Neural progenitor cell (in vitro differentiated cells): Measurements from ENCODE around the gene MCCD1. TPM values are rescaled to one million over a fixed set of nuclear protein-coding genes. Genes with fewer than 3 reads are reported as not detected.

Experiments
- DNase-seq: peaks from one replicate; pipeline ENCODE4 v3.0.0-alpha.2; 2016; ENCODE audit warnings: low spot score
- H2AFZ ChIP-seq: fragments of 200-600 bp; sonication (generic); replicated peaks from 2 replicates; pipeline ENCODE4 v1.6.1; 2016; ENCODE audit warnings: antibody characterized with exemption
- H3F3A ChIP-seq: fragments of 200-600 bp; sonication (generic); 2 replicates; pipeline ENCODE4 v1.6.1; 2016; ENCODE audit warnings: antibody characterized with exemption, low read depth
- H3K27ac ChIP-seq: fragments of 200-600 bp; sonication (generic); 2 replicates; pipeline ENCODE4 v1.5.1; 2016; ENCODE audit warnings: mild to moderate bottlenecking
- H3K27me3 ChIP-seq: fragments of 200-600 bp; sonication (generic); 2 replicates; pipeline ENCODE4 v1.6.1; 2016; ENCODE audit warnings: mild to moderate bottlenecking, moderate library complexity
- H3K36me3 ChIP-seq: fragments of 200-600 bp; sonication (generic); 2 replicates; pipeline ENCODE4 v1.5.1; 2016
- H3K4me1 ChIP-seq: fragments of 200-600 bp; sonication (generic); 2 replicates; pipeline ENCODE4 v1.6.1; 2016; ENCODE audit warnings: mixed run types
- H3K4me2 ChIP-seq: fragments of 200-600 bp; sonication (generic); 2 replicates; pipeline ENCODE4 v1.6.1; 2016
- H3K4me3 ChIP-seq: fragments of 200-600 bp; sonication (generic); 2 replicates; pipeline ENCODE4 v1.5.1; 2016
- H3K79me2 ChIP-seq: fragments of 200-600 bp; sonication (generic); 2 replicates; pipeline ENCODE4 v1.6.1; 2016; ENCODE audit warnings: low read depth
- H3K9ac ChIP-seq: fragments of 200-600 bp; sonication (generic); 2 replicates; pipeline ENCODE4 v1.6.1; 2016
- H3K9me3 ChIP-seq: fragments of 200-600 bp; sonication (generic); 2 replicates; pipeline ENCODE4 v1.5.1; 2016; ENCODE audit warnings: low read depth
- H4K20me1 ChIP-seq: fragments of 200-600 bp; sonication (generic); 2 replicates; pipeline ENCODE4 v1.6.1; 2016; ENCODE audit warnings: low read depth
- H3K27ac Mint-ChIP-seq: 3 replicates; pipeline ENCODE4 v1.8.0; 2021; ENCODE audit warnings: mixed read lengths
- H3K27me3 Mint-ChIP-seq: 2 replicates; pipeline ENCODE4 v1.8.0; 2022; ENCODE audit warnings: low read depth, mild to moderate bottlenecking, inconsistent platforms, moderate library complexity, mixed read lengths; ENCODE audit not compliant: insufficient read depth
- H3K36me3 Mint-ChIP-seq: 3 replicates; pipeline ENCODE4 v1.8.0; 2021; ENCODE audit warnings: mixed read lengths
- H3K4me1 Mint-ChIP-seq: 3 replicates; pipeline ENCODE4 v1.8.0; 2021; ENCODE audit warnings: mixed read lengths
- H3K4me3 Mint-ChIP-seq: 3 replicates; pipeline ENCODE4 v1.8.0; 2021; ENCODE audit warnings: mild to moderate bottlenecking, moderate library complexity, mixed read lengths
- H3K9me3 Mint-ChIP-seq: 3 replicates; pipeline ENCODE4 v1.8.0; 2020; ENCODE audit warnings: mixed read lengths
- CTCF ChIP-seq: fragments of 200-600 bp; sonication (generic); IDR thresholded peaks from 2 replicates; pipeline ENCODE4 v1.5.1; 2017; ENCODE audit warnings: antibody characterized with exemption, mild to moderate bottlenecking
- EZH2 ChIP-seq: fragments of 200-600 bp; sonication (generic); IDR thresholded peaks from 2 replicates; pipeline ENCODE4 v1.6.1; 2017; ENCODE audit warnings: antibody characterized with exemption, mild to moderate bottlenecking, moderate library complexity
- EZH2phosphoT487 ChIP-seq: fragments of 200-600 bp; sonication (generic); IDR thresholded peaks from 2 replicates; pipeline ENCODE4 v1.6.1; 2017; ENCODE audit warnings: antibody characterized with exemption
- total RNA-seq: library from RNA; depleted of rRNA; stranded (reverse); fragments of >200 nt; gene quantifications from 2 replicates; pipeline ENCODE4 v1.2.3, GENCODE V29; 2015; ENCODE audit warnings: low replicate concordance

MCCD1 gene
- total RNA-seq, 1 donor from 2014 or later: not detected

DNA sequence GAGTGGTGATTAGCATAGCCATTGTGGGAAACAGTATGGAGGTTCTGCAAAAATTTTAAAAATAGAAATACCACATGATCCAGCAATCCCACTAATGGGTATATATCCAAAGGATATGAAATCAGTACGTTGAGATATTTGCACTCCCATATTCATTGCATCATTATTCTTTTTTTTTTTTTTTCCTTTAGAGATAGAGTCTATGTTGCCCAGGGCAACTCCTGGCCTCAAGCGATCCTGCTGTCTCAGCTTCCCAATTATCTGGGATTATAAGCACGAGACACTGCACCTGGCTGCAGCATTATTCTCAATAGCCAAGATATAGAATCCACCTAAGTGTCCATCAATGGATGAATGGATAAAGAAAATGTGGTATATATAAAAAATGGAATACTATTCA is 6.9 kb upstream of the MCCD1 start:
- H3K9me3 Mint-ChIP-seq: no peaks in the 10 kb centered on the region
- Histone ChIP-seq H3K4me2 (no peak overlapping the region), H3F3A (no peaks in the 10 kb centered on the region), H3K9me3 (no peaks in the 10 kb centered on the region), H3K4me1 (no peaks in the 10 kb centered on the region), H3K27ac (no peak overlapping the region), H3K9ac (no peak overlapping the region), H3K36me3 (no peaks in the 10 kb centered on the region), H3K79me2 (no peaks in the 10 kb centered on the region), H3K27me3 (peaks cover 3% of the 10 kb centered on the region), H2AFZ (no peak overlapping the region), H3K4me3 (no peak overlapping the region), H4K20me1 (no peaks in the 10 kb centered on the region)
- no peak overlapping the region for H3K27ac Mint-ChIP-seq
- peaks cover 2% of the 10 kb centered on the region for H3K4me1 Mint-ChIP-seq
- peaks cover 8% of the 10 kb centered on the region for H3K27me3 Mint-ChIP-seq
- no peak for DNase-seq
- no peak overlapping the region for H3K4me3 Mint-ChIP-seq
- no peaks in the 10 kb centered on the region for H3K36me3 Mint-ChIP-seq
- TF ChIP-seq EZH2phosphoT487 (no peak), CTCF (no peak), EZH2 (no peak)

DNA sequence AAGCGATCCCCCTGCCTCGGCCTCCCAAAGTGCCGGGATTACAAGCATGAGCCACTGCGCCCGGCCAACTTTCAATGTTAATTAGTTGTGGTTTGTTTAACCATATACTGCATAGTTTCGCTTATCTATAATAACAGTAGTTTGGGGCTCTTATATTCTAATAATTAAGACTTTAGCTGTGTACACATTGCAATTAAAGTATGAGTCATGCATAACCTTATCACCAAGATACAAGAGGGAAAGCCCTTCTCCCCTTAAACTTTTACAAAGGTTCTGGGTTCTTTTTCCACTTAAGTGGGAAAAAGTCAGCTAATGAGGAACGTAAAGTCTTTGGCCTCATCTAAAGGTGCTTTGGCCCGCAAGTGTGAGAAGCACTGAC is 3.2 kb upstream of the MCCD1 start:
- no peak overlapping the region for H3K9ac ChIP-seq
- DNase-seq: no peak

DNA sequence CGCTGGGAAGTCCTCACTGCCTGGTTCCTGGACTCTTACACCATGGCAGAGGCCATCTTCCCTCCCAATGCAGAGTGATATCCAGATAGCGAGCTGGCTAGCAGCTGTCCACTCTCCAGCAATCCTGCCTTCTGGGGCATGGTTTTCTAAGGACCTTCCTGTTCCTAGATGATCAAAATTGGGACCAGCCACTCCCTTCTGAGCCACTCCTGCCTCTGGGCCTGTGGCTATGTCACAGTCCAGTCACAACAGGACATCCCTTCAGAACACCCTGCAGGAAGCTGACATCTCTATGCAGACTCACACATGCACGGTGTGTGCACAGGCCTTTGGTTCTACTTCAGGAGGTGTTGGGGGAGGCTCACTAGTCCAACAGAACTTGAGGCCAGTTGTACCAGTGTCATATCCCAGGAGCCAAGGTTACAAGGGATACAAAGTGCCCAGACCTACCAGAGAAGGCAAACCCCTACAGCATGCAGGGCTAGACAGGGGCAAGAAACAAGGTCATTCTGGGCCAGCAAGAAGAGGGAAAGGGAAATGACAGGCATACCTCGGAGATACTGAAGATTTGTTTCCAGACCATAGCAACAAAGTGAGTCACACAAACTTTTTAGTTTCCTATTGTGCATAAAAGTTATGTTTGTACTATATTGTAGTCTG is 2.7 kb upstream of the MCCD1 start:
- no peak overlapping the region for H2AFZ ChIP-seq
- H3K27me3 Mint-ChIP-seq: peaks cover 6% of the 10 kb centered on the region
- no peak overlapping the region for H3K4me3 Mint-ChIP-seq
- peaks cover 6% of the 10 kb centered on the region for H3K4me1 Mint-ChIP-seq
- H3K4me3 ChIP-seq: no peak overlapping the region
- H3F3A ChIP-seq: peaks cover 28% of the 10 kb centered on the region
- no peaks in the 10 kb centered on the region for H3K4me1 ChIP-seq
- H3K27me3 ChIP-seq: no peaks in the 10 kb centered on the region
- H3K9me3 ChIP-seq: no peaks in the 10 kb centered on the region
- no peaks in the 10 kb centered on the region for H3K36me3 ChIP-seq
- H3K27ac Mint-ChIP-seq: peak overlapping the region; percentile 14
- TF ChIP-seq EZH2 (no peak), CTCF (no peak), EZH2phosphoT487 (no peak)
- no peak overlapping the region for H3K4me2 ChIP-seq
- peaks cover 30% of the 10 kb centered on the region for H4K20me1 ChIP-seq
- no peaks in the 10 kb centered on the region for H3K79me2 ChIP-seq
- peaks cover 15% of the 10 kb centered on the region for H3K36me3 Mint-ChIP-seq
- H3K9ac ChIP-seq: no peak overlapping the region
- H3K9me3 Mint-ChIP-seq: no peaks in the 10 kb centered on the region
- no peak for DNase-seq
- no peak overlapping the region for H3K27ac ChIP-seq

More for the DNA sequence above, 3.2 kb upstream of the MCCD1 start:
- peaks cover 10% of the 10 kb centered on the region for H3K36me3 Mint-ChIP-seq
- H3K9me3 Mint-ChIP-seq: no peaks in the 10 kb centered on the region
- peaks cover 23% of the 10 kb centered on the region for H3F3A ChIP-seq
- no peaks in the 10 kb centered on the region for H3K4me1 ChIP-seq
- H3K9me3 ChIP-seq: no peaks in the 10 kb centered on the region
- H4K20me1 ChIP-seq: peaks cover 24% of the 10 kb centered on the region
- H3K27me3 ChIP-seq: no peaks in the 10 kb centered on the region
- H3K4me2 ChIP-seq: no peak overlapping the region
- no peaks in the 10 kb centered on the region for H3K36me3 ChIP-seq
- no peak overlapping the region for H3K4me3 ChIP-seq
- H3K27me3 Mint-ChIP-seq: peaks cover 6% of the 10 kb centered on the region
- H3K4me1 Mint-ChIP-seq: peaks cover 6% of the 10 kb centered on the region
- no peak overlapping the region for H2AFZ ChIP-seq
- no peak overlapping the region for H3K4me3 Mint-ChIP-seq
- TF ChIP-seq EZH2: no peak
- no peak for TF ChIP-seq EZH2phosphoT487
- TF ChIP-seq CTCF: no peak
- no peaks in the 10 kb centered on the region for H3K79me2 ChIP-seq
- H3K27ac Mint-ChIP-seq: no peak overlapping the region
- H3K27ac ChIP-seq: no peak overlapping the region
